Urinary bladder (tissue), 4 donors: ENCODE results near the gene FYTTD1. TPM values are rescaled to one million over a fixed set of nuclear protein-coding genes. Genes with fewer than 3 reads are reported as not detected.
"Not testable (repeated sequence)": the region's sequence is repeated elsewhere in the genome, so short reads cannot be mapped to it uniquely, and the experiment has no call there.

ENCODE experiments used
- DNase-seq: peaks from one replicate; pipeline ENCODE4 v3.0.0-alpha.2; 2015; ENCODE audit errors: extremely low spot score
- H3K27ac ChIP-seq: one replicate; pipeline ENCODE4 v1.5.1; 2013; ENCODE audit warnings: low read depth, mild to moderate bottlenecking, moderate library complexity
- H3K36me3 ChIP-seq: one replicate; pipeline ENCODE4 v1.6.1; 2013; ENCODE audit warnings: mild to moderate bottlenecking, moderate library complexity; ENCODE audit not compliant: insufficient read depth
- H3K4me1 ChIP-seq: one replicate; pipeline ENCODE4 v1.6.1; 2013; ENCODE audit warnings: mild to moderate bottlenecking, moderate library complexity; ENCODE audit not compliant: insufficient read depth
- H3K4me3 ChIP-seq: one replicate; pipeline ENCODE4 v1.5.1; 2013; ENCODE audit warnings: low read depth, low read length
- WGBS: extraction: QIAGEN DNeasy Blood & Tissue Kit; methylation state at CpG from one replicate; pipeline ENCODE4 v1.1.7; 2013; 5-methylcytosine and 5-hydroxymethylcytosine counted together
- polyA plus RNA-seq: library from polyadenylated mRNA; stranded (reverse); fragments of 200-250 nt; gene quantifications from one replicate; pipeline ENCODE4 v1.2.3, GENCODE V29; 2013
- total RNA-seq: library from RNA; depleted of rRNA; stranded (reverse); fragments of >200 nt; gene quantifications from one replicate; pipeline ENCODE4 v1.2.3, GENCODE V29; 2014
- donor health status: healthy with polysubstance abuse.
- donor health status: healthy.

FYTTD1 gene
- total RNA-seq (56.4 TPM), polyA plus RNA-seq (36.5 TPM)

DNA sequence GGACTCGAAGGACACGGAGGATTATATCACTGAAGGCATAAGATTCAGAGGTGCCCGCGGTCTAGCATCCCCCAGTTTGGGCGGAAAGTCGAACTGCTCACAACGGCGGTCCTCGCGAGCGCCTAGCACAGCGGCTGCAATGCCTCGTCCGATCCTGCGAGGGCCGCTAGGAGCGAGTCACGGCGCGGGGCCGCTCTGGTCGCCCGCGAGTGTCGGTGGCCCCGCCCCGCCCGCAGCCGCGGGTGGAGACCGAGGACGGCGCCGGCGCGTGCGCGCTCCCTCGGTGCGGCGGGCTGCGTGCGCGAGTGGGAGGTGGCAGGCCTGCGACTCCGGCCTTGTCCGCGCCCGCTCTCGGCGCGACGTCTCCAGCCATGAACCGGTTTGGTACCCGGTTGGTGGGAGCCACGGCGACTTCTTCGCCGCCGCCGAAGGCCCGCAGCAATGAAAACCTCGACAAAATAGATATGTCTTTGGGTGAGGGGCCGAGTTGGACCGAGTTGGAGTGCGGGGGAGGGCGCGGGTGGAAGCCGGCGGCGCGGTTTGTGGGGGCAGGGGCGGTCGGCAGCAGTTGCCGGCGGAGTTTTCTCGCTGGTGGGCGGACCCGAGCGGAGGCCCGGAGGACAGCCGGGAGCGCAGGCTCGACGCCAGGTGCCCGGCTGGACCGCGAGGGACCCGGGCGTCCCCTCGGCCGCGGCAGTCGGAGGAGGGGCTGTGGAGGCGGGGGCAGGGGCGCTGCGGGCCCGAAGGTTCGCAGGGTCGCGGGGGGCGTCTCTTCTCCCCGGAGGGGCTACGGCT lies at the start of gene FYTTD1:
TSS of gene FYTTD1 (plus strand) at position 283 of the 795 bp plus-strand sequence. CDS start at position 372, 89 bp downstream.
- under 1% methylated on average over 103 of the region's 104 CpGs for WGBS
- peak; percentile 47 for DNase-seq
- H3K4me1 ChIP-seq: no peaks in the 10 kb centered on the region
- no peaks in the 10 kb centered on the region for H3K36me3 ChIP-seq
- peak within 1 kb of the TSS; percentile 87 for H3K4me3 ChIP-seq
- peak within 1 kb of the TSS; percentile 87 for H3K27ac ChIP-seq

- DNase-seq: no peak
- Histone ChIP-seq H3K4me1 (no peaks in the 10 kb centered on the region), H3K4me3 (no peak overlapping the region), H3K27ac (no peak overlapping the region), H3K36me3 (peaks cover 11% of the 10 kb centered on the region)
- WGBS: 77% methylated on average over 9 of the region's 9 CpGs
Measured at GRCh38 chr3:197700095-197700494, 49.6 kb upstream of the FYTTD1 start.

DNA sequence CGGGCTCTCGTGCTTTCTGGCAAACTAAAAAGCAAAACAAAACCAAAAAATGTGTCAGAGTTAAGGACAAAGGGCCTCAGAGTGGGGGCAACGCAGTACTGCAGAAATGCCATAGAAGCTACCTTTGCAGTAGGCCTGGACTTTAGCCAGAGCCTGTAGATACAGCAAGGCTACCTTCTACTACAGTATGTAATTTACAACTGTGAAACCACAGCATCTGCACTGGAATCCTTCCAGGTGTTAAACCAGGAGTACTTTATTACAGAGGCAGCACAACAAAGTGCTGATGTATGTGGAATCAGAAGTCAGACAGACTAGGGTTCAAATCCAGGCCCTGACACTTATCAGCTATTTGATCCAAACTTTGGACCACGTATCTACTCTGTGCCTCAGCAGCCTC lies 47.8 kb upstream of the FYTTD1 start:
- no peak overlapping the region for H3K4me3 ChIP-seq
- no peaks in the 10 kb centered on the region for H3K4me1 ChIP-seq
- peaks cover 7% of the 10 kb centered on the region for H3K36me3 ChIP-seq
- WGBS: 93% methylated on average over 4 of the region's 4 CpGs
- DNase-seq: no peak
- H3K27ac ChIP-seq: no peak overlapping the region

DNA sequence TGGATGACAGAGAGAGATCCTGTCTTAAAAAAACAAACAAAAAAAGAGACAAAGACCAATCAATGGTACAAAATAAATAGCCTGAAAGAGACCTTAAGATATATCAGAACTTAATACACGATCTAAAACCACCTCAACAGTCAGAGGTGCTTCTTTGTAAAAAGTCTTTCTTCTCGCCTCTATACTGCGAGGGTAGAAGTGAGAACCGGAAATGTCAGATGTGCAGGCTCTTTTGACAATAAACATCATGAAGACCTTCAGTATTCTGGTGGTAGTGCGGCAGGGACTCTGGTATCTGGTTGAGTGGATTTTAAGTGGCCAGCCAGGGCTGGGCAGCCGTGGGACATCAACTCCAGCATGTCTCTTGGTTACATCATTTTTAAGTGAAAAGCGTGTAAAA lies 43.0 kb upstream of the FYTTD1 start:
- H3K4me3 ChIP-seq: no peak overlapping the region
- 96% methylated on average over 7 of the region's 7 CpGs for WGBS
- H3K36me3 ChIP-seq: peaks cover 1% of the 10 kb centered on the region
- no peak for DNase-seq
- no peaks in the 10 kb centered on the region for H3K4me1 ChIP-seq
- H3K27ac ChIP-seq: no peak overlapping the region

- H3K4me1 ChIP-seq: no peaks in the 10 kb centered on the region
- no peak overlapping the region for H3K4me3 ChIP-seq
- H3K36me3 ChIP-seq: peaks cover 1% of the 10 kb centered on the region
- DNase-seq: no peak
- WGBS: 94% methylated on average over 9 of the region's 9 CpGs
- no peak overlapping the region for H3K27ac ChIP-seq
Measured at GRCh38 chr3:197709135-197709534, 40.5 kb upstream of the FYTTD1 start.

GRCh38 chr3:197710965-197711364 lies 38.7 kb upstream of the FYTTD1 start:
- WGBS: 89% methylated on average over 5 of the region's 5 CpGs
- H3K36me3 ChIP-seq, H3K4me3 ChIP-seq, H3K4me1 ChIP-seq, H3K27ac ChIP-seq, DNase-seq: not testable (repeated sequence)

GRCh38 chr3:197711973-197712707 lies 37.5 kb upstream of the FYTTD1 start:
- peak overlapping the region; percentile 95 for H3K27ac ChIP-seq
- WGBS: 5% methylated on average over 9 of the region's 9 CpGs
- H3K36me3 ChIP-seq: no peaks in the 10 kb centered on the region
- no peaks in the 10 kb centered on the region for H3K4me1 ChIP-seq
- DNase-seq: peak; percentile 72
- H3K4me3 ChIP-seq: peak overlapping the region; percentile 51

- Histone ChIP-seq H3K4me1 (no peaks in the 10 kb centered on the region), H3K36me3 (no peaks in the 10 kb centered on the region), H3K4me3 (no peak overlapping the region), H3K27ac (no peak overlapping the region)
- WGBS: 71% methylated on average over 4 of the region's 4 CpGs
- DNase-seq: no peak
Measured at GRCh38 chr3:197713477-197713822, 36.2 kb upstream of the FYTTD1 start.

GRCh38 chr3:197714251-197714650 lies 35.4 kb upstream of the FYTTD1 start:
- Histone ChIP-seq H3K36me3 (no peaks in the 10 kb centered on the region), H3K4me3 (no peak overlapping the region), H3K27ac (no peak overlapping the region), H3K4me1 (no peaks in the 10 kb centered on the region)
- DNase-seq: no peak
- 95% methylated on average over 4 of the region's 4 CpGs for WGBS

- H3K4me3 ChIP-seq: no peak overlapping the region
- no peak overlapping the region for H3K27ac ChIP-seq
- DNase-seq: no peak
- H3K36me3 ChIP-seq: no peaks in the 10 kb centered on the region
- H3K4me1 ChIP-seq: no peaks in the 10 kb centered on the region
- WGBS: 81% methylated on average over 8 of the region's 8 CpGs
Measured at GRCh38 chr3:197718891-197719290, 30.8 kb upstream of the FYTTD1 start.

DNA sequence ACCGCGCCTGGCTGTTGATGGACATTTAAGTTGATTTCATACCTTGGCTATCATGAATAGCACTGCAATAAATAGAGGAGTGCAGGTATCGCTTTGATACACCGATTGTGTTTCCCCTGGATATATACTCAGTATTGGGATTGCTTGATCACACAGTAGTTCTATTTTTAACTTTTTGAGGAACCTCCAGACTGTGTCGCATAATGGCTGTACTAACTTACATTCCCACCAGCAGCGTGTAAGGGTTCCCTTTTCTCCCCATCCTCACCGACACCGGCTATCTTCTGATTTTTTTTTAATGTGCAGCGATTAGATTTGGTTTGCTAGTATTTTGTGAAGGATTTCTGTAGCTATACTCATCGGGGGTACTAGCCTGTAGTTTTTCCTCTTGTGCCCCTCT lies 29.0 kb upstream of the FYTTD1 start:
- Histone ChIP-seq H3K27ac (no peak overlapping the region), H3K4me3 (no peak overlapping the region), H3K36me3 (no peaks in the 10 kb centered on the region), H3K4me1 (no peaks in the 10 kb centered on the region)
- DNase-seq: no peak
- WGBS: 94% methylated on average over 10 of the region's 10 CpGs

GRCh38 chr3:197722734-197723133 lies 26.9 kb upstream of the FYTTD1 start:
- Histone ChIP-seq H3K4me1 (no peaks in the 10 kb centered on the region), H3K4me3 (no peak overlapping the region), H3K36me3 (no peaks in the 10 kb centered on the region), H3K27ac (no peak overlapping the region)
- 96% methylated on average over 2 of the region's 2 CpGs for WGBS
- DNase-seq: no peak

- not testable (repeated sequence) for H3K4me3 ChIP-seq, H3K27ac ChIP-seq, DNase-seq, H3K36me3 ChIP-seq, H3K4me1 ChIP-seq
- 96% methylated on average over 3 of the region's 3 CpGs for WGBS
Measured at GRCh38 chr3:197727878-197728277, 21.8 kb upstream of the FYTTD1 start.

DNA sequence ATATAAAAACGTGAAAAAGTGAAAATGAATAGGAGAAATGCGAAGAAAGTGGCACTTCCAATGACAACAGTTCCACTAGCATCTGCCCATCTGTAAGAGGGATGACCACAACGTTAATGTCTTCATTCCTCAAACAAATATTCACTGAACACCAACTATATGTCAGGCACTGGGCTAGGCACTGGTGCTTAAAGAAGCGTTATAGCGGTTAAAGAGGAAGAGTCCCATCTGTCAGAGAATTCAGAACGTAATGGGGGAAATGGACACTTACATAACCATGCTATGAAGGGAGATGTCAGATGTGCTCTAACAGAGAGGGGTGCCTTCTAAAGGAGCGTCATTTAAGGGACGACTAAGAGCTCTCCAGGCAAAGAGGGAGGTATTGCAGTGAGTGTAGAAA lies 21.2 kb upstream of the FYTTD1 start:
- no peak for DNase-seq
- no peak overlapping the region for H3K27ac ChIP-seq
- 85% methylated on average over 8 of the region's 8 CpGs for WGBS

More for the DNA sequence above, 21.2 kb upstream of the FYTTD1 start:
- H3K36me3 ChIP-seq: no peaks in the 10 kb centered on the region
- H3K4me1 ChIP-seq: no peaks in the 10 kb centered on the region
- H3K4me3 ChIP-seq: no peak overlapping the region
